K562 (cell line): ENCODE data around the gene ATAD3C. TPM values are rescaled to one million over a fixed set of nuclear protein-coding genes. Genes with fewer than 3 reads are reported as not detected.
"Not testable (repeated sequence)": the region's sequence is repeated elsewhere in the genome, so short reads cannot be mapped to it uniquely, and the experiment has no call there.

Source experiments
- ATAC-seq: fragments of 200-7000 bp; cut with Tn5 transposase; 3 replicates; pipeline ENCODE4 v1.9.1; 2020; ENCODE audit warnings: moderate library complexity
- BruUV-seq: library from RNA; stranded (reverse); fragments of 400-500 nt; replicated peaks from 2 replicates; lab custom pipeline; 2021; lab: Mats Ljungman, UMichigan
- CTCF ChIA-PET: fragments of 300-600 bp; formaldehyde crosslinking; extraction: SDS; loops from one replicate; lab custom pipeline; 2021; ENCODE audit warnings: low intra/inter-chr PET ratio; lab: Yijun Ruan, JAX
- POLR2A ChIA-PET: fragments of 300-600, 350-650 bp; sonication (Branson Sonifier 250); formaldehyde crosslinking; extraction: SDS; loops from one replicate; lab custom pipeline; 2021; ENCODE audit warnings: antibody characterized with exemption, inconsistent platforms; lab: Yijun Ruan, JAX
- DNase-seq, 4 experiments: peaks; one replicate each; pipeline versions ENCODE4 v3.0.0 to v3.0.0-alpha.2; 2011 to 2018; ENCODE audit warnings: low spot score in 3 of 4, mixed read lengths in 3 of 4; ENCODE audit errors: extremely low read depth in 1 of 4
- FAIRE-seq: peaks from 2 replicates; lab custom pipeline; 2011; peaks lifted over from hg19 to GRCh38; lab: Jason Lieb, UNC
- H2AFZ ChIP-seq: 2 replicates; pipeline ENCODE4 v1.6.0; 2011; ENCODE audit warnings: low read depth, low read length, control low read depth, inconsistent platforms
- H3K27ac ChIP-seq: fragments of 200-600 bp; 3 replicates; pipeline ENCODE4 v1.8.0; 2011; ENCODE audit warnings: low read depth, mild to moderate bottlenecking, control low read depth, inconsistent platforms, low read length, moderate library complexity, mixed read lengths; ENCODE audit errors: extremely low read depth
- H3K27me3 ChIP-seq, 2 experiments: fragments of 300-600 bp in 1 of 2; 2 replicates in 1 of 2; 3 replicates in 1 of 2; pipeline versions ENCODE4 v1.6.0 to v1.8.0; 2011; ENCODE audit warnings: inconsistent platforms in 2 of 2, low read length in 2 of 2, mild to moderate bottlenecking in 1 of 2, mixed read lengths in 1 of 2, moderate library complexity in 1 of 2; ENCODE audit not compliant: control insufficient read depth in 2 of 2, insufficient read depth in 2 of 2
- H3K36me3 ChIP-seq: fragments of 300-600 bp; 3 replicates; pipeline ENCODE4 v1.8.0; 2011; ENCODE audit warnings: mild to moderate bottlenecking, low read length, inconsistent platforms; ENCODE audit not compliant: control insufficient read depth, insufficient read depth
- H3K4me1 ChIP-seq, 2 experiments: fragments of 200-600 bp in 1 of 2; replicated peaks in 1 of 2; 2 replicates in 1 of 2; 3 replicates in 1 of 2; pipeline versions ENCODE4 v1.5.1 to v1.8.0; 2011; ENCODE audit warnings: inconsistent platforms in 2 of 2, low read length in 2 of 2, mild to moderate bottlenecking in 1 of 2, mixed read lengths in 1 of 2, moderate library complexity in 1 of 2; ENCODE audit not compliant: control insufficient read depth in 2 of 2, insufficient read depth in 2 of 2
- H3K4me2 ChIP-seq: 2 replicates; pipeline ENCODE4 v1.6.1; 2011; ENCODE audit warnings: low read length, control low read depth, inconsistent platforms, mixed read lengths; ENCODE audit not compliant: insufficient read depth
- H3K4me3 ChIP-seq: fragments of 200-600 bp; sonication (generic), shearing (Covaris generic); 2 replicates; pipeline ENCODE4 v1.5.1; 2016; ENCODE audit warnings: control low read depth, inconsistent platforms
- H3K79me2 ChIP-seq: fragments of 200-600 bp; 3 replicates; pipeline ENCODE4 v1.8.0; 2011; ENCODE audit warnings: low read length, inconsistent platforms; ENCODE audit not compliant: control insufficient read depth, insufficient read depth
- H3K9ac ChIP-seq, 2 experiments: 2 replicates each; pipeline versions ENCODE4 v1.6.0 to v1.6.1; 2011; ENCODE audit warnings: low read depth in 2 of 2, low read length in 2 of 2, control low read depth in 1 of 2, inconsistent platforms in 1 of 2, mild to moderate bottlenecking in 1 of 2, mixed read lengths in 1 of 2; ENCODE audit not compliant: insufficient read depth in 1 of 2
- H3K9me1 ChIP-seq: one replicate; pipeline ENCODE4 v1.6.0; 2011; ENCODE audit warnings: inconsistent platforms, mild to moderate bottlenecking, low read length, moderate library complexity; ENCODE audit not compliant: control insufficient read depth, insufficient read depth
- H3K9me3 ChIP-seq: replicated peaks from 2 replicates; pipeline ENCODE4 v1.5.1; 2011; ENCODE audit warnings: low read depth, low read length, inconsistent platforms; ENCODE audit not compliant: control insufficient read depth, insufficient read depth
- H4K20me1 ChIP-seq: replicated peaks from 2 replicates; pipeline ENCODE4 v1.6.1; 2011; ENCODE audit warnings: low read length, inconsistent platforms, mixed read lengths; ENCODE audit not compliant: control insufficient read depth, insufficient read depth
- WGBS: fragments of 100-300 bp; shearing (Covaris generic); methylation state at CpG from one replicate; pipeline ENCODE4 v1.1.6; 2016; ENCODE audit warnings: low coverage, mixed read lengths; ENCODE audit not compliant: insufficient coverage; ENCODE audit errors: missing lambda C conversion rate; 5-methylcytosine and 5-hydroxymethylcytosine counted together
- in situ Hi-C: fragments of 300-500 bp; cut with MboI; formaldehyde crosslinking; loops from 4 replicates; pipeline ENCODE4 v1.15.0; 2018; ENCODE audit warnings: inconsistent platforms, mixed read lengths
- intact Hi-C: fragments of 100-400 bp; cut with micrococcal nuclease; formaldehyde crosslinking; loops from 2 replicates; pipeline ENCODE4 v1.14.2; 2022
- polyA plus RNA-seq, 8 experiments: library from polyadenylated mRNA; depleted of rRNA in 4 of 8; stranded (reverse) in 5 of 8; unstranded in 3 of 8; fragments of >200 nt; fragmentation: Nextera tagmentation in 2 of 8; fragmentation: Illumina TruSeq in 1 of 8; extraction: Ambion mirVana in 2 of 8; extraction: Trizol in 1 of 8; gene quantifications; 2 replicates each; pipeline versions ENCODE4 v1.2.1 to v1.2.3, GENCODE V29; 2011 to 2014; ENCODE audit warnings: inconsistent platforms in 1 of 8, missing spikeins in 1 of 8
- total RNA-seq, 7 experiments: library from RNA; depleted of rRNA in 6 of 7; stranded (reverse); fragments of >200 nt in 6 of 7; fragmentation: Illumina TruSeq in 2 of 7; extraction: Trizol in 2 of 7; gene quantifications; 2 replicates each; pipeline versions ENCODE4 v1.2.1 to v1.2.3, GENCODE V29; 2011 to 2021; ENCODE audit warnings: low replicate concordance in 1 of 7

ATAD3C gene
- total and polyA plus RNA-seq, 9 of the 15 experiments (the other 6 are each of a cell fraction or from before 2014, with no cell fraction given): 0.03 to 0.18 TPM; not detected in 7

- H3K27ac ChIP-seq, DNase-seq, H3K27me3 ChIP-seq, H3K4me2 ChIP-seq, POLR2A ChIA-PET, ATAC-seq, H4K20me1 ChIP-seq, H3K79me2 ChIP-seq, BruUV-seq, H2AFZ ChIP-seq, in situ Hi-C loops, intact Hi-C loops, CTCF ChIA-PET, H3K4me3 ChIP-seq, H3K9me1 ChIP-seq, H3K9ac ChIP-seq, FAIRE-seq, H3K36me3 ChIP-seq, H3K9me3 ChIP-seq: not testable (repeated sequence)
- H3K4me1 ChIP-seq: peaks cover 0 to 47% of the 10 kb centered on the region in 2 experiments; a peak in 3 of 5 replicates
- WGBS: 57% methylated on average over 16 of the region's 22 CpGs
Observed at GRCh38 chr1:1456683-1457255, 7.3 kb downstream of the ATAD3C start.

GRCh38 chr1:1459156-1459555 is 9.7 kb downstream of the ATAD3C start:
- H3K27me3 ChIP-seq, intact Hi-C loops, DNase-seq, H4K20me1 ChIP-seq, H3K9me1 ChIP-seq, H3K36me3 ChIP-seq, CTCF ChIA-PET, H3K79me2 ChIP-seq, H3K4me2 ChIP-seq, FAIRE-seq, H2AFZ ChIP-seq, H3K27ac ChIP-seq, H3K9me3 ChIP-seq, H3K9ac ChIP-seq, POLR2A ChIA-PET, ATAC-seq, H3K4me3 ChIP-seq, BruUV-seq, in situ Hi-C loops: not testable (repeated sequence)
- H3K4me1 ChIP-seq: peaks cover 0 to 48% of the 10 kb centered on the region in 2 experiments; a peak in 3 of 5 replicates
- 63% methylated on average over 7 of the region's 19 CpGs for WGBS
